Thyroid gland (tissue), 4 donors: ENCODE results near the gene ARHGEF25.

ENCODE experiments used
- POLR2A ChIP-seq, 2 donors: fragments of 450-650 bp; IDR thresholded peaks; one replicate each; pipeline ENCODE4 v1.6.1; 2017; ENCODE audit warnings: antibody characterized with exemption in 2 of 2, mild to moderate bottlenecking in 2 of 2, moderate library complexity in 1 of 2
- TF ChIP-seq, protein P1 (sequence below), 6 experiments: fragments of 200-600 bp in 3 of 6; fragments of 450-650 bp in 3 of 6; sonication (generic) in 3 of 6; IDR thresholded peaks; one replicate each; pipeline ENCODE4 v1.5.1; 2016 to 2019; ENCODE audit warnings: antibody characterized with exemption in 6 of 6, mild to moderate bottlenecking in 2 of 6, inconsistent platforms in 1 of 6, moderate library complexity in 1 of 6

DNA sequence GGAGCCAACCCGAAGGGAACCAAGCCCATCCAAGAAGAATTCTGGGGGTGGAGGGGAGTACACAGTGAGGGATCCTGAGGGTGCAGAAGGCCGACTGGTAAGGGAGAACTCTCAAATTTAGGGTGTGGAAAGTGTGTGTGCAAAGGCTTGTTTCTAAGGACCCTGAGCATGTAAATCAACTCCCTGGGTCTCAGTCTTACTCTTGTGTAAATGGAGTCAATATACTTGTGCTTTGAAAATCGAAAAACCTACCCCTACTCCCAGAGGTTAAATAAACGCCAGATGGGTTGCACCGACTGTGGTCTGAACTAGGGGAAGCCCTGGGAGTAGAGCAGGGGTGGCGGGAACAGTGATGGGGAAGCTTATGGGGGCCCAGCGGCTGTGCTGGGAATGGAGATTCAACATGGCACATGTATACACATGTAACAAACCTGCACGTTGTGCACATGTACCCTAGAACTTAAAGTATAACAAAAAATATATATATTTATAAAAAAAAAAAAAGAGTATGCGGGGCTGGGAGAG, 15.7 kb downstream of the ARHGEF25 start:
- TF ChIP-seq, protein P1, sequence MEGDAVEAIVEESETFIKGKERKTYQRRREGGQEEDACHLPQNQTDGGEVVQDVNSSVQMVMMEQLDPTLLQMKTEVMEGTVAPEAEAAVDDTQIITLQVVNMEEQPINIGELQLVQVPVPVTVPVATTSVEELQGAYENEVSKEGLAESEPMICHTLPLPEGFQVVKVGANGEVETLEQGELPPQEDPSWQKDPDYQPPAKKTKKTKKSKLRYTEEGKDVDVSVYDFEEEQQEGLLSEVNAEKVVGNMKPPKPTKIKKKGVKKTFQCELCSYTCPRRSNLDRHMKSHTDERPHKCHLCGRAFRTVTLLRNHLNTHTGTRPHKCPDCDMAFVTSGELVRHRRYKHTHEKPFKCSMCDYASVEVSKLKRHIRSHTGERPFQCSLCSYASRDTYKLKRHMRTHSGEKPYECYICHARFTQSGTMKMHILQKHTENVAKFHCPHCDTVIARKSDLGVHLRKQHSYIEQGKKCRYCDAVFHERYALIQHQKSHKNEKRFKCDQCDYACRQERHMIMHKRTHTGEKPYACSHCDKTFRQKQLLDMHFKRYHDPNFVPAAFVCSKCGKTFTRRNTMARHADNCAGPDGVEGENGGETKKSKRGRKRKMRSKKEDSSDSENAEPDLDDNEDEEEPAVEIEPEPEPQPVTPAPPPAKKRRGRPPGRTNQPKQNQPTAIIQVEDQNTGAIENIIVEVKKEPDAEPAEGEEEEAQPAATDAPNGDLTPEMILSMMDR (IDR thresholded peaks at IDR 0.05), result no peak
- TF ChIP-seq POLR2A (IDR thresholded peaks at IDR 0.05), result no peak
